Superior temporal gyrus (tissue), 1 donor: ENCODE measurements around the gene SEC16A.

Source experiments
- DNase-seq: peaks from one replicate; pipeline ENCODE4 v3.0.0-alpha.2; 2016; ENCODE audit errors: extremely low spot score

Gene SEC16A

DNA sequence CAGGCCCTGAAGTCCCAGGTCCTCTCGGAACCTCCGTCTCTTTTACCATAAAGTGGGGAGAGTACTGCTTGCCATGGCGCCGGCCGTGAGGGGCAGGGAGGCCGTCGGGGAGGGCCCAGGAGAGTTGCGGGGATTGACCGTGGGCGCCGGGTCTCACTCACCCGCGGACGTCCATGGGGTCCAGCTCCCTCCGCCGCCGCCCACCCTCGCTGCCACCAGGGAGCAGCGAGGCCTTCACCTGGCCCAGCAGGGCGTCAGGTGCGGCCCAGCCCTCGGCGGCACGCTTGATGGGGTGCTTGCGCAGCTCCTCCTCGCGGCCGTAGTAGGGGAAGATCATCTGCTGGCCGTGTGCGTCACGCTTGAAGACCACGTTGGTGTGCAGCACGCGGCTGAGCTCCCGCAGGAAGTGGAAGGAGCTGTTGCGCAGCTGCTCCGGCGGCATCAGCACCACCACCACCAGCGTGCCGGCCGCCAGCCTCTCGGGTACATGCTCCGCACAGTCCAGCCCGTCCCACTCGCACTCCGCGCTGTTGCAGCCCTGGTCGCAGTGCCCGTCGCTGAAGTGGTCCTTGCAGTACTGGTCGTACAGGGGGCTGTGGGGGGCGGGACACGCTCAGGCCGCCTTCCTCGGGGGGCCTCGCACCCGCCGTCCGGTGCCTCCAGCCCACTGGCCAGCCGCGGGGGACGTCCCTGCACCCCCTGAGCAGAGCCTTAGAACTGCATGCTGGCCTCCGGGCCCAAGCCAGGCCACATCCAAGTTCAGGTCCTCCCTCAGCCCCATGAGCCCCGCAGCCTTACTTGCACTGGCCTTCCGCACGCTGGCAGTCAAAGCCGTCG, 21.9 kb upstream of the SEC16A start:
- DNase-seq = no peak

- DNase-seq = no peak
These were observed 20.2 kb upstream of the SEC16A start for GRCh38 chr9:136502940-136503550.

DNA sequence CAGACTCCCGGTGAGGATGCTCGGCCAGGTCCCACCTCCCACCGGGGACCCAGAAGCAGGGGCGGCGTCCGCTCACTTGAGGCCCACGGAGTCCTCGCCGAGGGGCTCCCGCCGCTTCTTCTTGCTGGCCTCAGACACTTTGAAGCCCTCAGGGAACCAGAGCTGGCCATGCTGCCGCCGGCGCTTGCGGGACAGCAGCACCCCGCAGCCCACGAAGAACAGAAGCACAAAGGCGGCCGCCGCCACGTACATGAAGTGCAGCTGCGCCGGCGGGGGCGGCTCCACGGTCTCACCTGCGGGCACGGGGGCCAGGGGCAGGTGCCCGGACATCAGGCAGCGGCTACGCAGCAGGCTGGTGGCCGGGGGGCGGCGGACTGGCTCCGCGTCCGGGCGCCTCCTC, 19.4 kb upstream of the SEC16A start:
- DNase-seq = no peak

- no peak for DNase-seq
These were observed 18.8 kb upstream of the SEC16A start for GRCh38 chr9:136501686-136502085.

GRCh38 chr9:136499935-136500910, 17.4 kb upstream of the SEC16A start:
- DNase-seq = no peak

- DNase-seq = no peak
These were observed 16.5 kb upstream of the SEC16A start for GRCh38 chr9:136499071-136499934.

DNA sequence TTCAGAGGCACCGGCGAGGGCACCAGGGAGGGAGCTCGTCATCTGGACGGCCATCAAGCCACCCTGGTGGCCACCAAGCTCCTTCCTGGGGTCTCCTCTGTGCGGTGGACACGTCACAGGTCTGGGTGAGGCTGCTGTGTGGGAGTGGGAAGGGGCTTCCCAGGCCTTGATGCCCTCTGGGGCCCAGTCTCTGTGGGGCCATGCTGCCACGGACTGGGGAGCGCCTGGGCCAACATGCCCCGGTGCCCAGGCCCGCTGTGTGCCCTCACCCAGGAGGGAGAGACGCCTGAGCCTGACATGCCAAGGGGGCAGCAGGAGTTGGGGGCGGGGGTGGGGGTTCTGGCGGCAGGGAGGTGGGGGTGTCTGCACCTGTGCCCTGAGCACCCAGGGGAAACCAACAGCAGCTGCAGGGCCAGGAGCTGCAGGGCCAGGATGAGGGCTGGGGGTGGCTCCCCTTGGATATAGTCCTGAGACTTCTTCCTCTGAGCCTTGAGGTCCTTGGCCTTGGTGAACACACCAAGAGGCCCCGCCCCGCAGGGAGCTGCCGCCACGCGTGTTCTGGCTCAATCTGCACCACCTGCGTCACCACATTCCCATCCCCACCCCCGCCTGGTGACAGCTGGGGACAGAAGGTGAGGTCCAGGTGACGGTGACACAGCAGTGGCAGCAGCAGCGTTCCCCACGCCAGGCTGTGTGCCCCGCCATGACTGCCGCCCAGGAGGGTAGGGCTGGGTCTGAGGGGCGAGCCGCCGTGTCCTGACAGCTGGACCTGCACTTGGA, 15.3 kb upstream of the SEC16A start:
- no peak for DNase-seq

DNA sequence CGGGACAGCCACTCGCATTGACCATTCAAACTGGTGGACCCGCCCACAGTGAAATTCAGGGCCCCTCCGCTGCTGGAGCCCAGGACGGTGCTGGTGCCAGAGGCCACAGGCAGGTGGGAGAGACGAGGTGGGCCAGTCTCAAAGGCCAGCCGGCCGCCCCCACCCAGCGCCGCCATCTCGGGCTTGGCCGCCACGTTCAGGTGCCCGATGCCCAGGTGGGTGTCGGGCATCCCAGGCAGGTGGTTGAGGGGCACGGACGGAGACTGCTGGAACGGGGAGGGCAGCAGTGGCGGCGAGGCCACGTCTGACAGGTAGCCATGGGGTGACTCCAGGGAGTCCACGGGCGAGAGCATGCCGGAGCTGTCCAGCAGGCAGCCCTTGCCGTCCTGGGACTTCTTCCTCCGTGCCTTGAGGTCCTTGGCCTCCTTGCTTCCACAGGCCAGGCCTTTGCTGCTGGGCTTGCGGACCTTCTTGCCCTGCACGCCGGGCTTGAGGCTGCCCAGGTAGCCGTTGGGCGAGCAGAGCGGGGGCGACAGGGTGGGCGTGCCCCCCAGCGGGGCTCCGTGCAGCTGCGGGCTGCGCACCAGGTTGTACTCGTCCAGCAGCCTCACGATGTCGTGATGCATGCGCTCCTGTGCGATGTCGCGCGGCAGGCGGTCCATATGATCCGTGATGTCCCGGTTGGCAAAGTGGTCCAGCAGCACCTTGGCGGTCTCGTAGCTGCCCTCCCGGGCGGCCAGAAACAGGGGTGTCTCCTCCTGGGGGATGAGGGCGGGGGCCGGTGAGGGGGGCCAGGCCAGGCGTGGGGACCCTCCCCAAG, 14.2 kb upstream of the SEC16A start:
- no peak for DNase-seq

GRCh38 chr9:136496181-136496580, 13.3 kb upstream of the SEC16A start:
- no peak for DNase-seq

DNA sequence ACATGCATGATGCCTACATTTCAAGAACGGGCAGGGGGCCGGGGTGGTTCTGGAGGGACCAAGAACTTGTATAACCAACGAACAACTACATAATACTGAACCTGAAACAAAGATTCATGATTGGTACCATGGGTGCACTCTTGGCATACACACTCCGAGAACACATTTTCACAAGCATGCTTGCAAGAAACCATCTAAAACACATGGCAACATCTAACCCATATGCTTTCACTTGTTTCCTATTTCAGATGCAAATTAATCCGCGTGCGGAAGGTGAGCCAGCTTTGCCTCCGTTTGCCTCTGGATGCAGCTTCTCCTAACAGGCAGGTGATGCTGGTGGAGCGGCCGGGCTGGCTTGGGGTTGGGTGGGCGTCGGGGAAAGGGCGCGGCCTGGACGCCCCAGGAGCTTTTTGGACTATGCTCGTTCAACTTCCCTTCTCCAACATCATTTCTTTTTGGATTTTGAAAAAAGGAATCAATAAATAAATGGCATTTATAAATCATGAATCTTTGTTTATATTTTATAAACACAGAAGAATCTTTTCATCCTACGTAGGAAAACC, 12.5 kb upstream of the SEC16A start:
- no peak for DNase-seq

GRCh38 chr9:136494531-136495215, 11.8 kb upstream of the SEC16A start:
- no peak for DNase-seq

DNA sequence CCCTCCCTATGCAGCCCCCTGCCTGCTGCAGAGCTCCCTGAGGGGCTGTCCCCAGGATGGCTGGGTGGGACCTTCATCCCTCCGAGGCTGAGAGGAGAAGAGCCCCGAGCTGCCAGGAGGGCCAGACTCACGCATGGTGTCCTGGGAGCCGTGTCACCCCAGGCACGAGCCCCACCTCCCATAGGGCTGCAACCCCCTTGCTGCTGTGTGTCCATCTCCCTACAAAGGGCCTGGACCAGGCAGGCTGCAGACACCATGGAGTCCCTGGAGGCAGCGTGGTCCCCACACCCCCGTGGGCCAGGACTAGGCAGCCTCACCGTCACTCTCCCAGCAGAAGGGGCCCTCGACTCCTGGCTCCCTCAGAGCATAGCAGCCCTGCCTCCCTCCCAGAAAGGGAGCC, 11.2 kb upstream of the SEC16A start:
- no peak for DNase-seq

DNA sequence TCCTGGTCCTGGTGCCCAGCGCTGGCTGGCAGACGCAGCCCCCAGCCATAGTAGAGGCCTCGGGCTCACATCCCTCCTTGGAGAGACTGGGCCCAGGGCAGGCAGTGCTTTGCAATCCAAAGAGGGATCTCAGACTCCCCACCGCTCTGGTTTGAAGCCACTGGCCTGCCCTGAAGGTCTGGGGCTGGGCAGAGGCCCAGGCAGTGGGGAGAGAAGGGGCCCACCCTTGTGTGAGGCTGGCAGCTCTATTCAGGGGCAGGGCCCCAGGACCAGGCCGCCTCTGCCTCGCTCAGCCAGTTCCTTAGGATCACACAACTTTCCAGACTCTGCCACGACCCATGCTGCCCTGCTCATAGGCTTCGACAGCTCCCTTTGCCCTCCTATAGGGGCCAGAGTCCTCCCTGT, 10.7 kb upstream of the SEC16A start:
- no peak for DNase-seq

- DNase-seq = no peak
These were observed 10.2 kb upstream of the SEC16A start for GRCh38 chr9:136492978-136493522.

GRCh38 chr9:136489731-136490130, 6.9 kb upstream of the SEC16A start:
- no peak for DNase-seq

DNA sequence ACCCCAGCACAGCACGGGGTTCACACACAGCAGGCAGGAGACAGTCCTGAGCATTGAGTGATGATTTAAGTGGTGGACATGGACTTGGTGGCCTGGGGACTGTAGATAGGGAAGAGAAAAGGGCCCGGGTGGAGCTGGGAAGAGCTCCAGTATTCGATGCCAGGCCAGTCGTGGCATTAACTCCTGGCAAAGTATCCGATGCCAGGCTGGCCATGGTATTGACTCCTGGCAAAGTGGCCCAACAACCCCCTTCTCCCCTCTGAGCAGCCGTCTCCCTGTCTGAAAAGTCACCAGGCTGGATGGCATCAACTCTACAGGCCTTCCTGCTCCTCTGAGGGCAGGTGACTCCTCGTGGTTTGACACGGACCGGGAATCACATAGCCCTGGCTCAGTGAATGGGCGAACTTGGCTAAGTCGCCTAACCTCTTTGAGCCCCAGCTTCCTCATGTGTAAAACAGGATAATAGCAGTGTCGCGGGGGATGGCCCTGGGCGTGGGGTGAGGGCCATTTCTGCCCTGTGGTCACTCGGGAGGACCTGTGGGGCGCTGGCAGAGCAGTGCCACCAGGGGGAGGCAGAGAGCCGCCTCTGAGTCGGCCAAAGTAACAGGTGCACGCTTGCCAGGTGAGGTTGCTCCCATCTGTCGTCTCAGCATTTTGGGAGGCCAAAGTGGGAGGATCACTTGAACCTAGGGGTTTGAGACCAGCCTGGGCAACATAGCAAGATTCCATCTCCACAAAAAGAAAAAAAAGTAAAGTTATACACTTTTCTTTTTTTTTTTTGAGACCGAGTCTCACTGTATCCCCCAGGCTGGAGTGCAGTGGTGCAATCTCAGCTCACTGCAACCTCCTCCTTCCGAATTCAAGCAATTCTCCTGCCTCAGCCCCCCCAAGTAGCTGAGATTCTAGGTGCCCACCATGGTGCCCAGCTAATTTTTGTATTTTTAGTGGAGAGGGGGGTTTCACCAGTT, 5.7 kb upstream of the SEC16A start:
- DNase-seq = peak; percentile 74

- no peak for DNase-seq
These were observed 4.8 kb upstream of the SEC16A start for GRCh38 chr9:136487672-136488071.
